Lung (tissue), 12 donors: ENCODE results near the gene TMEM131. TPM values are rescaled to one million over a fixed set of nuclear protein-coding genes. Genes with fewer than 3 reads are reported as not detected.

ENCODE experiments used
- ATAC-seq: fragments of 200-7000 bp; cut with Tn5 transposase; one replicate; pipeline ENCODE4 v1.9.1; 2020; ENCODE audit warnings: moderate number of reproducible peaks; ENCODE audit not compliant: insufficient read depth, low FRiP score
- DNase-seq, 3 donors: peaks; one replicate each; pipeline ENCODE4 v3.0.0-alpha.2; 2013 to 2017
- H3K27ac ChIP-seq, 2 donors: one replicate each; pipeline ENCODE4 v1.5.1; 2013; ENCODE audit warnings: mild to moderate bottlenecking in 2 of 2, moderate library complexity in 2 of 2, control low read depth in 1 of 2, inconsistent platforms in 1 of 2, low read depth in 1 of 2, low read length in 1 of 2
- H3K27me3 ChIP-seq, 3 donors: one replicate each; pipeline ENCODE4 v1.5.1; 2013; ENCODE audit warnings: low read length in 2 of 3; ENCODE audit not compliant: control insufficient read depth in 3 of 3, insufficient read depth in 3 of 3
- H3K36me3 ChIP-seq, 4 donors: one replicate each; pipeline ENCODE4 v1.5.1; 2013; ENCODE audit warnings: low read length in 4 of 4, mild to moderate bottlenecking in 1 of 4, moderate library complexity in 1 of 4; ENCODE audit not compliant: control insufficient read depth in 4 of 4, insufficient read depth in 4 of 4
- H3K4me1 ChIP-seq, 5 donors: one replicate each; pipeline ENCODE4 v1.5.1; 2013; ENCODE audit warnings: low read length in 5 of 5, mild to moderate bottlenecking in 2 of 5, moderate library complexity in 1 of 5; ENCODE audit not compliant: control insufficient read depth in 5 of 5, insufficient read depth in 5 of 5
- H3K4me3 ChIP-seq: one replicate; pipeline ENCODE4 v1.5.1; 2013; ENCODE audit warnings: mild to moderate bottlenecking, control low read depth, moderate library complexity
- H3K9ac ChIP-seq, 2 donors: one replicate each; pipeline ENCODE4 v1.5.1; 2013; ENCODE audit warnings: low read length in 2 of 2, control low read depth in 1 of 2; ENCODE audit not compliant: insufficient read depth in 1 of 2
- H3K9me3 ChIP-seq, 4 donors: one replicate each; pipeline ENCODE4 v1.5.1; 2013; ENCODE audit warnings: low read length in 3 of 4, mild to moderate bottlenecking in 1 of 4, moderate library complexity in 1 of 4; ENCODE audit not compliant: control insufficient read depth in 4 of 4, insufficient read depth in 3 of 4
- CTCF ChIP-seq: IDR thresholded peaks from 2 replicates; pipeline ENCODE4 v1.5.1; 2012; ENCODE audit warnings: mild to moderate bottlenecking; ENCODE audit errors: control extremely low read depth, extremely low read depth
- whole genome bisulfite sequencing, 2 donors: extraction: QIAGEN DNeasy Blood & Tissue Kit; methylation state at CpG; one replicate each; pipeline ENCODE4 v1.1.7; 2013; 5-methylcytosine and 5-hydroxymethylcytosine counted together
- polyA plus RNA-seq, 2 donors: library from polyadenylated mRNA; stranded (reverse); fragments of 200-250 nt; gene quantifications; one replicate each; pipeline ENCODE4 v1.2.1, GENCODE V29; 2013
- total RNA-seq, 2 donors: library from RNA; depleted of rRNA in 1 of 2; stranded (reverse); fragments of >200 nt in 1 of 2; gene quantifications; one replicate each; pipeline ENCODE4 v1.2.1, GENCODE V29; 2014 to 2021
- donor health status: control.
- donor health status: control.
- donor health status: Bipolar disorder and iron deficiency.
- donor health status: healthy.
- donor health status: DM: yes; HTN: yes; CAD: no.

Gene TMEM131
- total and polyA plus RNA-seq, 4 donors = 9.3 to 54.0 (median 23.7) TPM

DNA sequence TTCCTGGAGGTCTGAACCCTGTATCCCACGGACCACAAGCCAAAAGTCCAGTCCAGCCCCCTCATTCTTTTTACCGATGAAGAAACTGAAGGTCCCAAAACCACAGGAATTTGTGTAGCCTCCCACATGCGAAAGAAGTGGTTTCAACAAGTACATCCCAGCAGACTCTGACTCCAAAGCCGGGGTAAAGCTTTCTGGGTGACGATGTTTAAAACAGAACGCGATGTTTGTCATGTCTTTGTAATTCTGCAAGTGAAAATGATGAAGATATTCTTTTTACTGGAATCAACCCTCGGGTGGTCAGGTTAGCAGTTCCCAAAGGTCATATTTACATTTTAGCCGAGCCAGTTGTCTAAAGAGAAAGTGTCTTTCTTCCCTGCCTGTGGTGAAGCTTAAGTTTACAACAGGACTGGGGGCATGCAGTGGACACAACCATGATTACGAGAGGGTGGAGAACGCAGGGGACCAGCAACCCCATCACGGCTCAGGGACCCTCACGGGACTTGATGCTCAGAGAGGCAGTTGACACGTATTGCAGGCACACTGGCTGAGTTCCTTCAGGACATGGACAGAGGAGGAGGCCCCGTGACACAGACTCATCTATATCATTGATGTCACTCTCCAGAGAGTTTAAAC, 17.8 kb upstream of the TMEM131 start:
- H3K27ac ChIP-seq = no peak overlapping the region
- DNase-seq (no peak), ATAC-seq (no peak)
- no peaks in the 10 kb centered on the region for H3K36me3 ChIP-seq
- H3K4me1 ChIP-seq = peaks cover 0 to 3% (median 0%) of the 10 kb centered on the region in 5 donors
- H3K9ac ChIP-seq = no peak overlapping the region
- WGBS, 2 donors = 71 to 84% methylated on average over 15 of the region's 15 CpGs
- H3K9me3 ChIP-seq = no peaks in the 10 kb centered on the region
- TF ChIP-seq CTCF = no peak
- no peaks in the 10 kb centered on the region for H3K27me3 ChIP-seq
- no peak overlapping the region for H3K4me3 ChIP-seq

DNA sequence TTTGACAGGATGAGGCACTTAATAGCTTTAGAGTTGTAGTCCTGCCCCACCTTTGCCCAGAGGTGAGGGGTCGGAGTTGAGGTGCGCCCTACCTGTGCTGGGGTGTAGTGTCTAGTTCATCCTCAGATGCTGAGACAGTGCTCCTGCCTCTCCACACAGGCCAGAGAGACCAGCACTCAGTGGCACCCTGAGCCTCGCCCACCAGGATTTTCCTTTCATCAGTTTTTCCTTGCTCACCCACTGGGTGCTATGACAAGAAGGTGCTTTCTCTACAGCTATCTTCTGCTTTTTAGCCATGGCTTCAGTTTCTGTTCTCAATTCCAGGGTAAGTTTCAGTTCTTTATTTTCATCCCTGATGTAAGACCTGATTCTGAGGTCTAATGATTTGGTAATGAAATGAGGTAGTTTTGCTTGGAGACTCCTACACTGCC, 16.8 kb upstream of the TMEM131 start:
- whole genome bisulfite sequencing, 2 donors = 86 to 92% methylated on average over 3 of the region's 3 CpGs
- DNase-seq = peak in 1 of 3 donors; percentile 8
- Histone ChIP-seq H3K27ac (no peak overlapping the region), H3K27me3 (no peaks in the 10 kb centered on the region), H3K9ac (no peak overlapping the region), H3K36me3 (no peaks in the 10 kb centered on the region), H3K9me3 (no peaks in the 10 kb centered on the region), H3K4me3 (no peak overlapping the region), H3K4me1 (peaks cover 0 to 3% (median 0%) of the 10 kb centered on the region in 5 donors)
- peak; percentile 62 for ATAC-seq
- no peak for TF ChIP-seq CTCF

- peaks cover 0 to 3% (median 0%) of the 10 kb centered on the region in 5 donors for H3K4me1 ChIP-seq
- no peaks in the 10 kb centered on the region for H3K36me3 ChIP-seq
- no peak overlapping the region for H3K4me3 ChIP-seq
- 76 to 82% methylated on average over 10 of the region's 10 CpGs for WGBS, 2 donors
- TF ChIP-seq CTCF = no peak
- DNase-seq (peak in 1 of 3 donors; percentile 15), ATAC-seq (no peak)
- H3K9me3 ChIP-seq = no peaks in the 10 kb centered on the region
- no peaks in the 10 kb centered on the region for H3K27me3 ChIP-seq
- H3K27ac ChIP-seq = peak overlapping the region in 1 of 2 donors; percentile 40
- H3K9ac ChIP-seq = no peak overlapping the region
Observed at GRCh38 chr2:98009887-98010760, 14.4 kb upstream of the TMEM131 start.
